Mammary epithelial cell (primary cell): ENCODE results near the gene C2CD2.

ENCODE experiments used
- CTCF ChIP-seq, 2 donors: IDR thresholded peaks in 1 of 2; conservative IDR thresholded peaks in 1 of 2; 2 replicates each; pipeline ENCODE4 v1.5.1; 2011 to 2012; ENCODE audit warnings: inconsistent platforms in 2 of 2, low read length in 2 of 2, mild to moderate bottlenecking in 2 of 2, control low read depth in 1 of 2, low read depth in 1 of 2; ENCODE audit not compliant: insufficient read depth in 1 of 2; ENCODE audit errors: extremely low read depth in 1 of 2
- EZH2 ChIP-seq: IDR thresholded peaks from 2 replicates; pipeline ENCODE4 v1.6.1; 2012; ENCODE audit warnings: low read length, inconsistent platforms, borderline replicate concordance

GRCh38 chr21:41972511-41973205, 18.8 kb upstream of the C2CD2 start:
- TF ChIP-seq CTCF (conservative IDR thresholded peaks at IDR 0.05 in 1 of 2, IDR thresholded peaks at IDR 0.05 in 1 of 2; ENCODE audit: extremely low read depth in 1 of 2, insufficient read depth in 1 of 2, low read depth in 1 of 2, low read length in 2 of 2) = no peak
- TF ChIP-seq EZH2 = no peak
